ENCODE measurements around the gene PGGHG. TPM values are rescaled to one million over a fixed set of nuclear protein-coding genes. Genes with fewer than 3 reads are reported as not detected.

PGGHG gene
- 2.6 TPM for total RNA-seq

GRCh38 chr11:288478-289397, at the start of gene PGGHG:
TSS of gene PGGHG (plus strand) at chr11:289126. CDS start at chr11:289817, 691 bp downstream.
- no peaks in the 10 kb centered on the region for H3K9me3 ChIP-seq (ENCODE audit: control insufficient read depth in 3 of 3, low read length in 3 of 3)
- peaks cover 0 to 19% (median 13%) of the 10 kb centered on the region in 3 donors for H3K4me1 ChIP-seq (ENCODE audit: control insufficient read depth in 3 of 3, insufficient read depth in 3 of 3, low read length in 3 of 3)
- H3K27me3 ChIP-seq (ENCODE audit: control insufficient read depth in 3 of 3, insufficient read depth in 3 of 3, low read length in 3 of 3) = peaks cover 36 to 39% (median 39%) of the 10 kb centered on the region in 3 donors
- H3K27ac ChIP-seq (ENCODE audit: low read depth, low read length) = no peak within 1 kb of the TSS
- no peaks in the 10 kb centered on the region for H3K36me3 ChIP-seq (ENCODE audit: control insufficient read depth in 3 of 3, insufficient read depth in 3 of 3, low read length in 3 of 3)
- peak within 1 kb of the TSS; percentile 52 to 61 (median 60) for H3K4me3 ChIP-seq (ENCODE audit: low read length in 3 of 3)
- peak within 1 kb of the TSS; percentile 33 to 64 (median 38) for H3K9ac ChIP-seq (ENCODE audit: low read depth in 1 of 3, low read length in 3 of 3)

DNA sequence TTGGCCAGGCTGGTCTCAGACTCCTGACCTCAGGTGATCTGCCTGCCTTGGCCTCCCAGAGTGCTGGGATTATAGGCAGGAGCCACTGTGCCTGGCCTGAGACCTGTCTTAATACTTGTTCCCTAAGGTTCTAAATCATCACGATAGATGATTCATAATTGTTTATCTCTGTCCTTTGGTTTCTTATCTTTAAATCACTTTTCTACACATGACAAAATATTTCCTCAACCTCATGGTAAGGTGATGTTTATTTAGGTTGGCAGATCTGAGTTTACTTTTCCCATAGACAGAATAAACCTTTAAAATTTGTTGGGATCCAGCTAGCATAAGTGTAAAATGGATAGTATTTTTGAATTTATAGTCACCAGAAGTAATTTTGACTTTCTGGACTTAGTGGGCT, 48.6 kb upstream of the PGGHG start:
- no peak overlapping the region for H3K9ac ChIP-seq (ENCODE audit: low read depth in 1 of 3, low read length in 3 of 3)
- H3K27me3 ChIP-seq (ENCODE audit: control insufficient read depth in 3 of 3, insufficient read depth in 3 of 3, low read length in 3 of 3) = no peaks in the 10 kb centered on the region
- no peak overlapping the region for H3K27ac ChIP-seq (ENCODE audit: low read depth, low read length)
- H3K4me3 ChIP-seq (ENCODE audit: low read length in 3 of 3) = no peak overlapping the region
- H3K36me3 ChIP-seq (ENCODE audit: control insufficient read depth in 3 of 3, insufficient read depth in 3 of 3, low read length in 3 of 3) = peaks cover 25 to 40% (median 32%) of the 10 kb centered on the region in 3 donors
- peaks cover 29 to 35% (median 32%) of the 10 kb centered on the region in 3 donors for H3K4me1 ChIP-seq (ENCODE audit: control insufficient read depth in 3 of 3, insufficient read depth in 3 of 3, low read length in 3 of 3)
- no peaks in the 10 kb centered on the region for H3K9me3 ChIP-seq (ENCODE audit: control insufficient read depth in 3 of 3, low read length in 3 of 3)

DNA sequence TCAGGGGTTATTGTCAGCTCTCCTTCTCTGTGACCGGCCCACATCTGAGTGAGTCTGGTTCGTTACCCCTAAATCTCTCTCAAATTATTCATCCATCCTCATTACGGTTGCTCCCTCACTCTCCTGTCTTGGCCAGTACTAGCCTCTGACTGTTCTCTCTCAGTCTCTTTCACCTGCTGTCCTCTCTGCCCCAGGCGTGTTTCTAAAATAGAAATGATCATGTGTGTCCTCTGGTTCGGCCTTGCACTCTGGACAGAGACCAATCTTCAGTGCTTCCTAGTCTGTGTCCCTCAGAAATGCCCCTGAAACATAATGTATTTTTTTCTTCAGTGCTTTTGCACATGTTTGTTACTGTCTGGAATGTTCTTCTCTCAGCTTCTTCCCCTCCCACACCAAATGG, 47.3 kb upstream of the PGGHG start:
- H3K4me1 ChIP-seq (ENCODE audit: control insufficient read depth in 3 of 3, insufficient read depth in 3 of 3, low read length in 3 of 3) = peaks cover 25 to 29% (median 28%) of the 10 kb centered on the region in 3 donors
- H3K27ac ChIP-seq (ENCODE audit: low read depth, low read length) = peak overlapping the region; percentile 68
- peaks cover 36 to 53% (median 45%) of the 10 kb centered on the region in 3 donors for H3K36me3 ChIP-seq (ENCODE audit: control insufficient read depth in 3 of 3, insufficient read depth in 3 of 3, low read length in 3 of 3)
- peak overlapping the region; percentile 13 to 69 (median 42) for H3K9ac ChIP-seq (ENCODE audit: low read depth in 1 of 3, low read length in 3 of 3)
- H3K27me3 ChIP-seq (ENCODE audit: control insufficient read depth in 3 of 3, insufficient read depth in 3 of 3, low read length in 3 of 3) = no peaks in the 10 kb centered on the region
- peak overlapping the region in 1 of 3 donors; percentile 60 for H3K4me3 ChIP-seq (ENCODE audit: low read length in 3 of 3)
- H3K9me3 ChIP-seq (ENCODE audit: control insufficient read depth in 3 of 3, low read length in 3 of 3) = no peaks in the 10 kb centered on the region

DNA sequence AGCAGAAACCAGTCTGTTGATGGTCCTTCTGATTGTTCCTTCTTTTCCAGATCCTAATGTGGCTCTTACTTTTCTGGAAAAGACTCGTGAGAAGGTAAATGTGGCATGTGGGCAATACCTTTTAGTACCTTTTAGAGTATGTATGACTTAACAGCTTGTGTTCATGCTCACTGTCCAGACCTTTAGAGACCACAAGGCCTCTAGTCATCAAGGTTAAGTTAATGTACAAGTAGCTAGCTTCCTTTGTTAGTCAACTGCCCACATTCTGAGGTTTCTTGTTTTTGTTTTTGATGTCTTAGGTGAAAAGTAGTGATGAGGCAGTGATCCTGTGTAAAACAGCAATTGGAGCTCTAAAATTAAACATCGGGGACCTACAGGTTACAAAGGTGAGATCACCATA, 44.5 kb upstream of the PGGHG start:
- Histone ChIP-seq H3K9ac (ENCODE audit: low read depth in 1 of 3, low read length in 3 of 3) (no peak overlapping the region), H3K36me3 (ENCODE audit: control insufficient read depth in 3 of 3, insufficient read depth in 3 of 3, low read length in 3 of 3) (peaks cover 57 to 75% (median 70%) of the 10 kb centered on the region in 3 donors), H3K27ac (ENCODE audit: low read depth, low read length) (no peak overlapping the region), H3K4me3 (ENCODE audit: low read length in 3 of 3) (no peak overlapping the region), H3K4me1 (ENCODE audit: control insufficient read depth in 3 of 3, insufficient read depth in 3 of 3, low read length in 3 of 3) (peaks cover 13% of the 10 kb centered on the region in 3 donors), H3K27me3 (ENCODE audit: control insufficient read depth in 3 of 3, insufficient read depth in 3 of 3, low read length in 3 of 3) (no peaks in the 10 kb centered on the region), H3K9me3 (ENCODE audit: control insufficient read depth in 3 of 3, low read length in 3 of 3) (no peaks in the 10 kb centered on the region)

DNA sequence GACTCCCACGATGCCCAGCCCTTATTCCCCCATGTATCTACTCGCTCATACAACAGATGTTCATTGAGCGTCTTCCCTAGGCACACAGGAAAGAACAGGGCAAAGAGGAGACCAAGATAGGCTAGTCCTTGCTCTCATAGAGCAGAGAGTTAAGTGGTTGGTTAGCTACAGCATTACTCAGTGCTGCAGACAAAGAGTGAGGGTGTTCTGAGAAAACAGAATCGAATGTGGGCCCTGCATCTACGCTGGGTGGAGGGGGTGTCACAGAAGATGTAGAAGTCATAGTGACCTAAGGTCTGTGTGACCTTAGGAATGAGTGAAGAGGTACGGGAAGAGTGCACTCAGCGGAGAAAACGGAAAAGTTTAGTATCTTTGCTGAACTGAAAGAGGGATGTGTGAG, 39.9 kb upstream of the PGGHG start:
- Histone ChIP-seq H3K4me1 (ENCODE audit: control insufficient read depth in 3 of 3, insufficient read depth in 3 of 3, low read length in 3 of 3) (no peaks in the 10 kb centered on the region), H3K36me3 (ENCODE audit: control insufficient read depth in 3 of 3, insufficient read depth in 3 of 3, low read length in 3 of 3) (peaks cover 71 to 89% (median 86%) of the 10 kb centered on the region in 3 donors), H3K4me3 (ENCODE audit: low read length in 3 of 3) (no peak overlapping the region), H3K9me3 (ENCODE audit: control insufficient read depth in 3 of 3, low read length in 3 of 3) (no peaks in the 10 kb centered on the region), H3K27ac (ENCODE audit: low read depth, low read length) (no peak overlapping the region), H3K27me3 (ENCODE audit: control insufficient read depth in 3 of 3, insufficient read depth in 3 of 3, low read length in 3 of 3) (no peaks in the 10 kb centered on the region), H3K9ac (ENCODE audit: low read depth in 1 of 3, low read length in 3 of 3) (no peak overlapping the region)

DNA sequence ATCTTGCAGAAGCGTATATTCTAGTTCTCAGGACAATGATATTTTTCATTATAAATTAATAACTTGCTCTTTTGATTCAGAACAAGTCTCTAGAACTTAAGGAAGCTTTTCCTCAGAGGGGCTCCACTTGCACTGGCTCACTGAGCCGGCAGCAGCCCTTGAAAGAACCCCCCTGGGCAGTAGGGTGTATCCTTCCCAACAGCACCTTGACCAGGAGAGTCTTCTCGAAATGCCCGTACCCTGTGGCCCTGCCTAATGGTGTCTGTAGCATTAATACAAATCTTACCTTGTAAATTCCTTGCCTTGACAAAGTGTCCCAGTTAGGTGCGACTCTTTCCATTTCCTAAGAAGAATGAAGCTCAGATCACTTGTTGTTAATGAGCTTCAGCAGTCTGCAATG, 38.7 kb upstream of the PGGHG start:
- Histone ChIP-seq H3K4me3 (ENCODE audit: low read length in 3 of 3) (no peak overlapping the region), H3K27ac (ENCODE audit: low read depth, low read length) (no peak overlapping the region), H3K36me3 (ENCODE audit: control insufficient read depth in 3 of 3, insufficient read depth in 3 of 3, low read length in 3 of 3) (peaks cover 64 to 81% (median 76%) of the 10 kb centered on the region in 3 donors), H3K4me1 (ENCODE audit: control insufficient read depth in 3 of 3, insufficient read depth in 3 of 3, low read length in 3 of 3) (no peaks in the 10 kb centered on the region), H3K9ac (ENCODE audit: low read depth in 1 of 3, low read length in 3 of 3) (no peak overlapping the region), H3K9me3 (ENCODE audit: control insufficient read depth in 3 of 3, low read length in 3 of 3) (no peaks in the 10 kb centered on the region), H3K27me3 (ENCODE audit: control insufficient read depth in 3 of 3, insufficient read depth in 3 of 3, low read length in 3 of 3) (no peaks in the 10 kb centered on the region)

GRCh38 chr11:250740-251299, 38.1 kb upstream of the PGGHG start:
- no peak overlapping the region for H3K27ac ChIP-seq (ENCODE audit: low read depth, low read length)
- no peak overlapping the region for H3K4me3 ChIP-seq (ENCODE audit: low read length in 3 of 3)
- no peaks in the 10 kb centered on the region for H3K9me3 ChIP-seq (ENCODE audit: control insufficient read depth in 3 of 3, low read length in 3 of 3)
- no peaks in the 10 kb centered on the region for H3K4me1 ChIP-seq (ENCODE audit: control insufficient read depth in 3 of 3, insufficient read depth in 3 of 3, low read length in 3 of 3)
- peaks cover 60 to 75% (median 70%) of the 10 kb centered on the region in 3 donors for H3K36me3 ChIP-seq (ENCODE audit: control insufficient read depth in 3 of 3, insufficient read depth in 3 of 3, low read length in 3 of 3)
- H3K27me3 ChIP-seq (ENCODE audit: control insufficient read depth in 3 of 3, insufficient read depth in 3 of 3, low read length in 3 of 3) = no peaks in the 10 kb centered on the region
- H3K9ac ChIP-seq (ENCODE audit: low read depth in 1 of 3, low read length in 3 of 3) = no peak overlapping the region

DNA sequence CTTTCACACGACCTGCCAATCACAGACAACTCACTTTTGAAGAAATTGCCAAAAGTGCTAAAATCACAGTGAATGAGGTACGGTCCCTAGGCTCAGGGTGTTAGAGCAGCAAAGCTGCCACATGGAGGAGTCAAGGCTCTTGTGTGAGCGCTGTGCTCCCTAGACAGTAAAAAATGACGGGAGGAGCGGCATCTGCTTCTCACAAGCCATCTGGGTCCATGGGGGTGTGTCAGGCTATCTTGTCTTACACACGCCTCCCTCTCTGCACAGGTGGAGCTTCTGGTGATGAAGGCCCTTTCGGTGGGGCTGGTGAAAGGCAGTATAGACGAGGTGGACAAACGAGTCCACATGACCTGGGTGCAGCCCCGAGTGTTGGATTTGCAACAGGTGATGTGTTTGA, 37.4 kb upstream of the PGGHG start:
- H3K9ac ChIP-seq (ENCODE audit: low read depth in 1 of 3, low read length in 3 of 3) = no peak overlapping the region
- no peaks in the 10 kb centered on the region for H3K4me1 ChIP-seq (ENCODE audit: control insufficient read depth in 3 of 3, insufficient read depth in 3 of 3, low read length in 3 of 3)
- H3K9me3 ChIP-seq (ENCODE audit: control insufficient read depth in 3 of 3, low read length in 3 of 3) = no peaks in the 10 kb centered on the region
- no peaks in the 10 kb centered on the region for H3K27me3 ChIP-seq (ENCODE audit: control insufficient read depth in 3 of 3, insufficient read depth in 3 of 3, low read length in 3 of 3)
- H3K27ac ChIP-seq (ENCODE audit: low read depth, low read length) = no peak overlapping the region
- H3K4me3 ChIP-seq (ENCODE audit: low read length in 3 of 3) = no peak overlapping the region
- peaks cover 53 to 69% (median 63%) of the 10 kb centered on the region in 3 donors for H3K36me3 ChIP-seq (ENCODE audit: control insufficient read depth in 3 of 3, insufficient read depth in 3 of 3, low read length in 3 of 3)

DNA sequence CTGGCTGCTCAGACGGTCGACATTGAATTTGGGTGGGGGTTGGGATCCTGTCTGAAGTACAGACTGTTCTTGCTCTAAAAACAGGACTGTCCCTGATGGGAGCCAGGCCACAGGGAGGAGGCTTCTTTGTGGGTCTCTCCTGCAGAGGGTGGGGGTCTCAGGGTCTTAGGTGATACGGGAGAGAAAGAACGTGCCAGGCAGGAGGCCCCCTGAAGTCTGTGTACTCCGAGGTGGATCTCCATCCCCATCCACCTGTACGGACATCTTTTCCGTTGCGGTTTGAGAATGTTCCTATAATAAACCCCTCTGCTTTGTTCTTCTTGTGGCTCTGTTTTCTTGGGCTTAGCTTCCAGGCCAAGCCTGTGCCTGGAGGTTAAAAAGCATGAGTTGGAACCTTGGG, 36.3 kb upstream of the PGGHG start:
- Histone ChIP-seq H3K4me3 (ENCODE audit: low read length in 3 of 3) (no peak overlapping the region), H3K27ac (ENCODE audit: low read depth, low read length) (no peak overlapping the region), H3K27me3 (ENCODE audit: control insufficient read depth in 3 of 3, insufficient read depth in 3 of 3, low read length in 3 of 3) (no peaks in the 10 kb centered on the region), H3K9me3 (ENCODE audit: control insufficient read depth in 3 of 3, low read length in 3 of 3) (no peaks in the 10 kb centered on the region), H3K36me3 (ENCODE audit: control insufficient read depth in 3 of 3, insufficient read depth in 3 of 3, low read length in 3 of 3) (peaks cover 43 to 58% (median 52%) of the 10 kb centered on the region in 3 donors), H3K9ac (ENCODE audit: low read depth in 1 of 3, low read length in 3 of 3) (no peak overlapping the region), H3K4me1 (ENCODE audit: control insufficient read depth in 3 of 3, insufficient read depth in 3 of 3, low read length in 3 of 3) (no peaks in the 10 kb centered on the region)
